Measurements from ENCODE around the gene SVIL. TPM values are rescaled to one million over a fixed set of nuclear protein-coding genes. Genes with fewer than 3 reads are reported as not detected.
A peak's percentile ranks its signal among the peaks of the same experiment; 100 is the strongest.

The SVIL gene
- total and polyA plus RNA-seq, 2 experiments from 2014 or later: 252 to 412 TPM

- TF ChIP-seq CTCF (IDR thresholded peaks at IDR 0.05; ENCODE audit: low read depth, low read length): no peak
- Histone ChIP-seq H3K27ac (peak overlapping the region; percentile 64), H3K9me3 (ENCODE audit: low read depth) (no peaks in the 10 kb centered on the region), H3K4me3 (no peak overlapping the region), H3K4me1 (ENCODE audit: low read depth) (peaks cover 4% of the 10 kb centered on the region), H3K36me3 (peaks cover 70% of the 10 kb centered on the region), H3K27me3 (no peaks in the 10 kb centered on the region)
- peak in 1 of 2 donors; percentile 65 for DNase-seq (ENCODE audit: low read depth in 1 of 2, low spot score in 1 of 2)
Observed at GRCh38 chr10:29482591-29483431, 152.0 kb downstream of the SVIL start.

DNA sequence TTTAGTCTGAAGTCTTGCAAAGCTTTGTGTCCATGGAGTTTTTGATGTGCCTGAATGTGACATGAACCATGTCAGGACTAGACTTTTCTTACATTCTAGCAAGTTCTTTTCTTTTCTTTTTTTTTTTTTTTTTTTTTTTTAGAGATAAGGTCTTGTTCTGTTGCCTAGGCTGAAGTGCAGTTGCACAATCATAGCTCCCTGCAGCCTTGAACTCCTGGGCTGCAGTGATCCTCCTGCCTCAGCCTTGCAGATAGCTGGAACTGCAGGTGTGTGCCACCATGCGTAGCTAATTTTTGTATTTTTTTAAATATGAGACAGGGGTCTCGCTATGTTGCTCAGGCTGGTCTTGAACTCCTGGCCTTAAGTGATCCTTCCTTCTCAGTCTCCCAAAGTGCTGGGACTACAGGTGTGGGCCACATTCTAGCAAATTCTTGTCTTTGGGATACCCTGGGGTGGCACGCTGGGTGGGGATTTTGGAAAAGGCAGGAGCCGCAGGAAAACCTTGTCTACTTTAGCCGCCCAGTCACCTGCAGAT is 152.8 kb downstream of the SVIL start:
- Histone ChIP-seq H3K9me3 (ENCODE audit: low read depth) (no peaks in the 10 kb centered on the region), H3K36me3 (peaks cover 77% of the 10 kb centered on the region), H3K27me3 (no peaks in the 10 kb centered on the region), H3K4me1 (ENCODE audit: low read depth) (peaks cover 12% of the 10 kb centered on the region), H3K27ac (peak overlapping the region; percentile 64), H3K4me3 (no peak overlapping the region)
- peak in 1 of 2 donors; percentile 55 for DNase-seq (ENCODE audit: low read depth in 1 of 2, low spot score in 1 of 2)
- TF ChIP-seq CTCF (IDR thresholded peaks at IDR 0.05; ENCODE audit: low read depth, low read length): no peak

DNA sequence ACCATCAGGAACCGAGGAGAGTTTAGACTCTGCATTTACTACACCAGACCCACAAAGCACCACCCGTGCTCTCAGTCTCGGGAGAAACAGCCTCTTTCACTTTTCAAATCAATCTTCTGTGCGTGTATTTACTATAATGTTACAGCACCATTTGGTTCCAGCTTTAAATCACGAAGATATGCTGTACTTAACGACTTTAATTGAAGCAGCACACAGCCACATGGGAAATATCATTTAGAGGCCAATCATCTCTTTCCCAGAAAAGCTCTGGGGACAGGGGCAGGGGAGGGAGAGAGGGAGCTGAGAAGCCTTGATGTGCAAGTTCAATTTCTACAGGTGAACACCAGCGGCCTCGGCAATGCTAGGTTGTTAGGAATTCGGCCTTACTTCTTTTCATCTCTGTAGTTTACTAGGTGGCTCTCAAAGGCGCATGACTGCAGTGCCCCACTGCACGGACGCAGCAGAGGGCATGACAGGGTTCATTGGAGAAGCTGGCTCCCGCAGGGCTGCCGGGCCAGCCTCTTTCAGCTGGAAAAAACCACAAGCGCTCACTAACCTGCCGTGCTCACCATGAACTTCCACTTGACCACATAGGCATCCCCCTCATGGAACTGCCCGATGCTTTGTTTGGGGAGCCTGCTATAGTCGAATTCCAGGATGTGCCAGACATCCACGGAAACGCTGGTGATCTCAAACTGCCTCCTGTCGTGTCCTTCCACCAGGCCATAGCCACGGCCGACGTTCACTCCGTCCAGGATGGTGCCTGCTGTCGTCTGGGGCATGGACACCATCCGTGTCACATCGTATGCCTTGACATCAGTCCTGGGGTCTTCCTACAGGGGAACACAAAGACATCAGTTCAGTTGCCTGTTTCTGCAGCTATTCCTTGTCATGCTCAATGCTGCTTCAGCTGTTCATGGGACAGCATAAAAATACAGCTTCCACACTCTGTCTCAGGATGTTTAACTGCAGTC is 154.5 kb downstream of the SVIL start:
- TF ChIP-seq CTCF (IDR thresholded peaks at IDR 0.05; ENCODE audit: low read depth, low read length): no peak
- Histone ChIP-seq H3K27me3 (no peaks in the 10 kb centered on the region), H3K9me3 (ENCODE audit: low read depth) (no peaks in the 10 kb centered on the region), H3K36me3 (peaks cover 73% of the 10 kb centered on the region), H3K4me3 (no peak overlapping the region), H3K27ac (no peak overlapping the region), H3K4me1 (ENCODE audit: low read depth) (peaks cover 12% of the 10 kb centered on the region)
- DNase-seq (ENCODE audit: low read depth in 1 of 2, low spot score in 1 of 2): no peak

DNA sequence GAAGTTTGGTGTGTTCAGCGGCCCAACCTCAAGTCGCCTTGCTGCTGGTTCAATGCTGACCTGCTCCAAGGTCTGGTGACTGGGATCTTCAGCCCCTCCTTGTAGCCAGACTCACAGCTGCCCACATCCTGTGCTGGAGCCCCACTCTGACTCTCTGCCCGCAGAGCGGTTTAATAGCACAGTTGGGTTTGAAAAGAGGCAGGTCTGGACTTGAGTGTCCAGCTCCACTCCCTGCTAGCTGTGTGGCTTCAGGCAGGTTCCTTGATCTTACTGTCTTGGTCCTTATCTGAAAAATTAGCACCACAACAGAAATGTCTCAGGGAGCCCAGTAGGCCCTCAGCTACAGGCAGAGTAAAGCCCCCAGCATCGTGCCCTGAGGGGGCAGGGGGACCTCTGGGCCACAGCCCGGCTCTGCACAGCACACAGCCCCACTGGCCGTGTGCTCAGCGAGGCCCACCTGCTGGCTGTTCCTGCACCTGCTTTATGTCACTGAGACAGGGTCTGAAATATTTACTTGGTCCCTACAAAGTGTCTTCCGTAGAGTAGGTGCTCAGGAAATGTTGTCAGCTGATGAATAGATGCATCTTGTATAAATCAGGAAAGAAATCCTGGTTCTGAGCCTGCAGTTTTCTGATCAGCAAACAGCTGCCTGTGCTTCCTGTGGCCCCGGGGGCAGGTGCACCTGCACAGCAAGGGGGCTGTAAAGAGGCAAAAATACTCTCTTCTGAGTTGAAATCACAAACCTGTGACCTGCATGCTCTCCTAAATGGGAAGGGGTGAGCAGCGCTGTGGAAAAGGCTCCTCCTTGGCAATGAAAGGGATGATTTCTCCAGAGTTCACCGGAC is 155.5 kb downstream of the SVIL start:
- DNase-seq (ENCODE audit: low read depth in 1 of 2, low spot score in 1 of 2): no peak
- TF ChIP-seq CTCF (IDR thresholded peaks at IDR 0.05; ENCODE audit: low read depth, low read length): no peak
- Histone ChIP-seq H3K4me3 (no peak overlapping the region), H3K9me3 (ENCODE audit: low read depth) (no peaks in the 10 kb centered on the region), H3K27me3 (no peaks in the 10 kb centered on the region), H3K27ac (peak overlapping the region; percentile 45), H3K4me1 (ENCODE audit: low read depth) (peaks cover 12% of the 10 kb centered on the region), H3K36me3 (peaks cover 74% of the 10 kb centered on the region)
